ENCODE measurements around the gene CCNY. TPM values are rescaled to one million over a fixed set of nuclear protein-coding genes. Genes with fewer than 3 reads are reported as not detected.

CCNY gene
- total RNA-seq, 1 donor from 2014 or later: 85.9 TPM

GRCh38 chr10:35391153-35391953 is 55.0 kb downstream of the CCNY start:
- peaks cover 48% of the 10 kb centered on the region for H3K4me1 Mint-ChIP-seq (ENCODE audit: low read depth, unreplicated experiment)
- H3K79me2 ChIP-seq (ENCODE audit: insufficient read depth, low read length): peaks cover 100% of the 10 kb centered on the region
- no peak for TF ChIP-seq CTCF (IDR thresholded peaks at IDR 0.05; ENCODE audit: insufficient read depth, low read depth, low read length)

GRCh38 chr10:35391954-35392262 is 55.6 kb downstream of the CCNY start:
- H4K20me1 ChIP-seq (ENCODE audit: insufficient read depth, low read length): peaks cover 97% of the 10 kb centered on the region

More at GRCh38 chr10:35391153-35391953, 55.0 kb downstream of the CCNY start:
- Histone ChIP-seq H3K9ac (ENCODE audit: low read length) (no peak overlapping the region), H3K4me2 (ENCODE audit: low read length) (no peak overlapping the region), H3K27me3 (ENCODE audit: insufficient read depth, low read length) (no peaks in the 10 kb centered on the region), H3K9me3 (ENCODE audit: insufficient read depth, low read depth, low read length) (peaks cover 4% of the 10 kb centered on the region), H3K27ac (ENCODE audit: low read depth, low read length) (no peak overlapping the region), H4K20me1 (ENCODE audit: insufficient read depth, low read length) (peaks cover 97% of the 10 kb centered on the region), H3K36me3 (ENCODE audit: insufficient read depth, low read length) (no peaks in the 10 kb centered on the region), H2AFZ (ENCODE audit: low read depth, low read length) (no peak overlapping the region), H3K4me3 (ENCODE audit: insufficient read depth, low read depth, low read length) (no peak overlapping the region), H3K4me1 (ENCODE audit: insufficient read depth, low read length) (peaks cover 15% of the 10 kb centered on the region)
- no peak overlapping the region for H3K4me3 Mint-ChIP-seq (ENCODE audit: unreplicated experiment)
- no peaks in the 10 kb centered on the region for H3K27me3 Mint-ChIP-seq (ENCODE audit: low read depth, unreplicated experiment)
- H3K9me3 Mint-ChIP-seq (ENCODE audit: unreplicated experiment): peaks cover 7% of the 10 kb centered on the region
- DNase-seq (ENCODE audit: low read depth) (no peak), FAIRE-seq (no peak)
- no peak overlapping the region for H3K27ac Mint-ChIP-seq (ENCODE audit: unreplicated experiment)
- peaks cover 5% of the 10 kb centered on the region for H3K36me3 Mint-ChIP-seq (ENCODE audit: low read depth, unreplicated experiment)

More at GRCh38 chr10:35391954-35392262, 55.6 kb downstream of the CCNY start:
- H3K27ac Mint-ChIP-seq (ENCODE audit: unreplicated experiment): no peak overlapping the region
- peaks cover 11% of the 10 kb centered on the region for H3K4me1 ChIP-seq (ENCODE audit: insufficient read depth, low read length)
- H3K9me3 ChIP-seq (ENCODE audit: insufficient read depth, low read depth, low read length): peaks cover 4% of the 10 kb centered on the region
- DNase-seq (ENCODE audit: low read depth) (no peak), FAIRE-seq (no peak)
- no peak overlapping the region for H3K4me3 ChIP-seq (ENCODE audit: insufficient read depth, low read depth, low read length)
- no peak overlapping the region for H3K27ac ChIP-seq (ENCODE audit: low read depth, low read length)
- peaks cover 45% of the 10 kb centered on the region for H3K4me1 Mint-ChIP-seq (ENCODE audit: low read depth, unreplicated experiment)
- H3K4me2 ChIP-seq (ENCODE audit: low read length): no peak overlapping the region
- H3K27me3 Mint-ChIP-seq (ENCODE audit: low read depth, unreplicated experiment): no peaks in the 10 kb centered on the region
- TF ChIP-seq CTCF (IDR thresholded peaks at IDR 0.05; ENCODE audit: insufficient read depth, low read depth, low read length) (no peak), EZH2 (IDR thresholded peaks at IDR 0.05; ENCODE audit: insufficient read depth, low read length) (no peak)
- no peaks in the 10 kb centered on the region for H3K27me3 ChIP-seq (ENCODE audit: insufficient read depth, low read length)
- H3K79me2 ChIP-seq (ENCODE audit: insufficient read depth, low read length): peaks cover 100% of the 10 kb centered on the region
- peaks cover 5% of the 10 kb centered on the region for H3K36me3 Mint-ChIP-seq (ENCODE audit: low read depth, unreplicated experiment)
- H2AFZ ChIP-seq (ENCODE audit: low read depth, low read length): no peak overlapping the region
- H3K9me3 Mint-ChIP-seq (ENCODE audit: unreplicated experiment): peaks cover 7% of the 10 kb centered on the region
- no peak overlapping the region for H3K4me3 Mint-ChIP-seq (ENCODE audit: unreplicated experiment)
- H3K36me3 ChIP-seq (ENCODE audit: insufficient read depth, low read length): no peaks in the 10 kb centered on the region
- H3K9ac ChIP-seq (ENCODE audit: low read length): no peak overlapping the region

Data from astrocyte (in vitro differentiated cells and primary cell).